PC-9 (cell line): ENCODE data around the gene TRABD2B.

ENCODE experiments used
- EZH2 ChIP-seq: fragments of 200-600 bp; sonication (generic); IDR thresholded peaks from 2 replicates; pipeline ENCODE4 v1.8.0; 2017; ENCODE audit warnings: antibody characterized with exemption, low read depth
- TF ChIP-seq, protein P1 (sequence below): fragments of 200-600 bp; sonication (generic); conservative IDR thresholded peaks from 2 replicates; pipeline ENCODE4 v1.6.1; 2017; ENCODE audit warnings: mixed run types, antibody characterized with exemption, mild to moderate bottlenecking, moderate library complexity

DNA sequence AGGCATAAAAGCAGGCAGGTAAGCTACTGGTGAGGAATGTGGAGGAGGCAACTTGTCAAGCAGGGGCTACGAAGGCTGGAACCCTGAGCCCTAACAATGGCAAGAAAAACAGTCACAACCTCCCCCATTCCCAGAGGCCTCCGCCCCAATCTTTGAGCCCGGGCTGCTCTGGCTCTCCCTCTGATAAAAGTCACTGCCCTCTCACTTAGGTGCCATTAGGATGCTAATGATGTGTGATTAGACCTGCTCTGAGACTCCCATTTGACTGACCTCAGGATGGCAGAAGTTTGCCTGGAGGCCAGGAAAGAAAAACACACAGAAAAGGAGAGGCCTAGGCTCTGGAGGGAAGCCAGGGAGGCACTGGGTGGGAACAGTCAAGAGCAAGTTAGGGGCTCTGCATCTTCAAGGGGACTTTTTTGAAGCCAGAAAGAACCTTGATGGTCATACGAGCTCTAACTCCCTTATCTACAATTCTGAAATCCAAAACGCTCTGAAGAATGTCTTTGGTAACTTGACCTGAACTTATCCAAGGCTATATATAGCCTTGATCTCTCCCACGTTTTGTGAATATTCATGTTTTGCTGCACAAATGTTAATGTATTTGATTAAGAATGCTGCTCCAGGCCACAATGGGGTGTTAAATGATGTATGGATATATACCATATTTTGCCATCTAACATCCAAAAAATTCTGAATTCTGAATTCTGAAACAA, 98.9 kb downstream of the TRABD2B start:
- TF ChIP-seq, protein P1, sequence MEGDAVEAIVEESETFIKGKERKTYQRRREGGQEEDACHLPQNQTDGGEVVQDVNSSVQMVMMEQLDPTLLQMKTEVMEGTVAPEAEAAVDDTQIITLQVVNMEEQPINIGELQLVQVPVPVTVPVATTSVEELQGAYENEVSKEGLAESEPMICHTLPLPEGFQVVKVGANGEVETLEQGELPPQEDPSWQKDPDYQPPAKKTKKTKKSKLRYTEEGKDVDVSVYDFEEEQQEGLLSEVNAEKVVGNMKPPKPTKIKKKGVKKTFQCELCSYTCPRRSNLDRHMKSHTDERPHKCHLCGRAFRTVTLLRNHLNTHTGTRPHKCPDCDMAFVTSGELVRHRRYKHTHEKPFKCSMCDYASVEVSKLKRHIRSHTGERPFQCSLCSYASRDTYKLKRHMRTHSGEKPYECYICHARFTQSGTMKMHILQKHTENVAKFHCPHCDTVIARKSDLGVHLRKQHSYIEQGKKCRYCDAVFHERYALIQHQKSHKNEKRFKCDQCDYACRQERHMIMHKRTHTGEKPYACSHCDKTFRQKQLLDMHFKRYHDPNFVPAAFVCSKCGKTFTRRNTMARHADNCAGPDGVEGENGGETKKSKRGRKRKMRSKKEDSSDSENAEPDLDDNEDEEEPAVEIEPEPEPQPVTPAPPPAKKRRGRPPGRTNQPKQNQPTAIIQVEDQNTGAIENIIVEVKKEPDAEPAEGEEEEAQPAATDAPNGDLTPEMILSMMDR, result no peak
- no peak for TF ChIP-seq EZH2
